Mammary epithelial cell (primary cell): ENCODE results near the gene SLC7A7.

Experiments used
- CTCF ChIP-seq, 2 donors: IDR thresholded peaks in 1 of 2; conservative IDR thresholded peaks in 1 of 2; 2 replicates each; pipeline ENCODE4 v1.5.1; 2011 to 2012; ENCODE audit warnings: inconsistent platforms in 2 of 2, low read length in 2 of 2, mild to moderate bottlenecking in 2 of 2, control low read depth in 1 of 2, low read depth in 1 of 2; ENCODE audit not compliant: insufficient read depth in 1 of 2; ENCODE audit errors: extremely low read depth in 1 of 2
- EZH2 ChIP-seq: IDR thresholded peaks from 2 replicates; pipeline ENCODE4 v1.6.1; 2012; ENCODE audit warnings: low read length, inconsistent platforms, borderline replicate concordance

DNA sequence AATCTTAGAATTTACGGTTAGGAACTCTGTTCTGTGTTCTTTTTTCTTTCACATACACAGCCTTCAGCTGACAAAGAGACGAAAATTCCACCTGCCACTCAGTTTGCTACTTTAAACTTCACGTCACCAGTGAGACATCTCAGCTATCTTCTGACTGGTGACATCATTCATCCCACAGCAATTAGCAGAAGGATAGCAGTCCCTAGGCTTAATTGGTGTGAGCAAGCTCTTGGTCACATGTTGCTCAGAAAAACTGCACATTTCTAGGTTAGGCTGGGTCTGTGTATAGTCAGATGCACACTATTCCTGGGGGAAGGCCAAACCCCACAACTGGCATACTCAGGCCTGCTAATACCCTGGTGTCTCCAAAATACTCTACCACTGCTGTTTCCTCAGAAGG, 23.9 kb downstream of the SLC7A7 start:
- TF ChIP-seq CTCF (conservative IDR thresholded peaks at IDR 0.05 in 1 of 2, IDR thresholded peaks at IDR 0.05 in 1 of 2; ENCODE audit: extremely low read depth in 1 of 2, insufficient read depth in 1 of 2, low read depth in 1 of 2, low read length in 2 of 2): no peak
- TF ChIP-seq EZH2: no peak
